ENCODE data around the gene AGFG1.
"Not testable (repeated sequence)": the region's sequence is repeated elsewhere in the genome, so short reads cannot be mapped to it uniquely, and the experiment has no call there.

The AGFG1 gene

DNA sequence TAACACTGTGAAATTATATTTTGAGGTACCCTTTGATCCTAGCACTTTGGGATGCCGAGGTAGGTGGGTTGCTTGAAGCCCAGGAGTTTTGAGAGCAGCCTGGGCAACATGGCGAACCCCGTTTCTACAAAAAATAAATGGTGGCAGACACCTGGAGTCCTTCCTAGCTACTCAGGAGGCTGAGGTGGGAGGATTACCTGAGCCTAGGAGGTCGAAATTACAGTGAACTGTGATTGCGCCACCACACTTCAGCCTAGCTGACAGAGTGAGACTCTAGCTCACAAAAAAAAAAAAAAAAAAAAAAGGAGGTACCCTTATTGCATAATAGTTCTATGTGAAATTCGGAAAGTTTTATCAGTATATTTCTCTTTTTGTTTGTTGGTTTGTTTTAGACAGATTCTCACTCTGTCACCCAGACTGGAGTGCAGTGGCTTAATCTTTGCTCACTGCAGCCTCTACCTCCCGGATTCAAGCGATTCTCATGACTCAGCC lies 67.6 kb downstream of the AGFG1 start:
- no peak for DNase-seq (ENCODE audit: low spot score)

DNA sequence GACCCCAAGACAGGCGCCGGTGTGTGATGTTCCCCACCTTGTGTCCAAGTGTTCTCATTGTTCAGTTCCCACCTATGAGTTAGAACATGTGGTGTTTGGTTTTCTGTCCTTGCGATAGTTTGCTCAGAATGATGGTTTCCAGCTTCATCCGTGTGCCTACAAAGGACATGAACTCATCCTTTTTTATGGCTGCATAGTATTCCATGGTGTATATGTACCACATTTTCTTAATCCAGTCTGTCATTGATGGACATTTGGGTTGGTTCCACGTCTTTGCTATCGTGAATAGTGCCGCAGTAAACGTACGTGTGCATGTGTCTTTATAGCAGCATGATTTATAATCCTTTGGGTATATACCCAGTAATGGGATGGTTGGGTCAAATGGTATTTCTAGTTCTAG lies 68.4 kb downstream of the AGFG1 start:
- not testable (repeated sequence) for DNase-seq (ENCODE audit: low spot score)

DNA sequence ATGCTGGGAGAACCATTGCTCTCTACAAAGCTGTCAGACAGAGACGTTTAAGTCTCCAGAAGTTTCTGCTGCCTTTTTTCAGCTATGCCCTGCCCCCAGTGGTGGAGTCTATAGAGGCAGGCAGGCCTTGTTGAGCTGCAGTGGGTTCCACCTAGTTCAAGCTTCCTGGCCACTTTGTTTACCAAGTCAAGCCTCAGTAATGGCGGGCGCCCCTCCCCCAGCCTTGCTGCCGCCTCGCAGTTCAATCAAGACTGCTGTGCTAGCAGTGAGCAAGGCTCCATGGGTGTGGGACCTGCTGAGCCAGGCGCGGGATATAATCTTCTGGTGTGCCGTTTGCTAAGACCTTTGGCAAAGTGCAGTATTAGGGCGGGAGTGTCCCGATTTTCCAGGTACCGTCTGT lies 74.0 kb downstream of the AGFG1 start:
- DNase-seq (ENCODE audit: low spot score), result no peak

DNA sequence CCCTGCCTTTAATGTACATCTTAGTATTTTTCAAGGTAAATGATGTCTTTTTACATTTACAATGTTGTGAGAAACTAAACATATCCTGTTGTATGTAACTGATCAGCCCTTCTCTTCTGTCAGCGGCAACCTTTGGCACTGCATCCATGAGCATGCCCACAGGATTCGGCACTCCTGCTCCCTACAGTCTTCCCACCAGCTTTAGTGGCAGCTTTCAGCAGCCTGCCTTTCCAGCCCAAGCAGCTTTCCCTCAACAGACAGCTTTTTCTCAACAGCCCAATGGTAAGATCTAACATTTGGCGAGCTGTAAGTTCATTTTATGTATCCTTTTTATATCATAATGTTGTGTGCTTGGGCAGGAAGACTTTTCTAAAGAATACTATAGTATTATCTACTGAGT lies 79.9 kb downstream of the AGFG1 start:
- DNase-seq (ENCODE audit: low spot score), result no peak

DNA sequence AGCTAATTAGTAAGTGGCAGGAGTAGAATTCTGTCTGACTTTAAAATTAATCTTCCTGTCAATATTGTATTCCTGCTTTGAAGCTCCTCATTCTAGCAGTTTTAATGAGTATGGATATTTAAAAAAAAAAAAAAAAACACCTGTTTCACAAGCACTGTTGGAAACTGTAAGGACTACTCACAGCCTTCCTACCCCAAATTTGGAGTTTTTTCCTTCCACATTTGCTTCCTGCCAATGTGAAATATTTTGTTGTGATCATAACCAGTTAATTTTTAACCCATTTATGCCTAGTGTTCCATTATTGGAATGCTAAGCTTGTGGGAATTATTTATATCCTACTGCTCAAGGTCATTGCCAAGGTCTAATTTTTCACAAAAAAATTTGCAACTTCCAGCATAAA lies 90.6 kb downstream of the AGFG1 start:
- no peak for DNase-seq (ENCODE audit: low spot score)

DNA sequence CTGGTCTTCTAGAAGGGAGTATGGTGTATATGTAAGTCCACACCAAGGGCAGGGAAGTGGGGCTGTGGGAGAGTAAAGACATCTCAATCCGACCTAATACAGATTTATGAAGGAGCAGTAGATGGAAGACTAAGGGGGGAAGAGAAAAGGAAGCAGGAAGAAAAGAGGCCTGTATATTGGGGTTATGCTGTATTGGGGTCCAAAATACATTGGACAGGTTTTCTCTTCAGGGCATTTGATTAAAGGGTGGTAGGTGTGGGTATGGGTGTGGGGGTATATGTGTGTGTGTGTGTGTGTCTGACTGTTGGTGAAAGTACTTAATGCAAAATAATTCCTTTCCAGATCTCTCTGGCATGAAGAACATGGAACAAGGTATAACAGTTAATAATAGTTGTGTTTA lies 93.1 kb downstream of the AGFG1 start:
- DNase-seq (ENCODE audit: low spot score), result no peak

DNA sequence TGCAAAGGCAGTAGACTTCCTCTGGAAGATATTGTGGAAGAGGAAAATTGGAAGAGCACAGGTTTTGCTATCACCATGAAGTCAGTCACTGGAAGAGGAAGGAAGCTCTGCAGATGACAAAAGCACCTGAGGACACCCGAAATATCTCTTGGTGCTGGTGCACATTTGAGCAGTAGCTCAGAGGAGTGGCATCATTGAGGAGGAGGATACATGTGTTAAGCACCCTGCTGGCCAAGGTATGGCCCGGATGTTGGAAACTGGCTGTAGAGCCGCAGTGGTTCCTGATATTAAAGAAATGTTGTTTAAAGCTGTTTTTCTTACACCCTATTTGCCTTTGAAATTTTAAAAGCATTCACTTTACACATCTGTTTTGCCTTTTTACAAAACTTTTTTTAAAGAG lies 94.1 kb downstream of the AGFG1 start:
- DNase-seq (ENCODE audit: low spot score), result no peak

DNA sequence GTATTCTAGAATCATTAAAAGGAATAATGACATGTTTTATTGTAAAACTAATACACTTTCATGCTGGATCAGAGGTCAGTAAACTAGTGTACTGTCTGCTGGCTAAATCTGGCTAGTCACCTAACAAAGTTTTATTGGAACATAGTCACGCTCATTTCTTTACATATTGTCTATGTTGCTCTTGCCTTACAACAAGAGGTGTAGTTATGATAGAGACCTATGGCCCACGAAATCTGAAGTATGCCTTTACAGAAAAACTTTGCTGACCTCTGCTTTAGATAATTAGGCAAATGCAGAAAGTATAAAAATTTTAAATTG lies 96.9 kb downstream of the AGFG1 start:
- DNase-seq (ENCODE audit: low spot score), result no peak

DNA sequence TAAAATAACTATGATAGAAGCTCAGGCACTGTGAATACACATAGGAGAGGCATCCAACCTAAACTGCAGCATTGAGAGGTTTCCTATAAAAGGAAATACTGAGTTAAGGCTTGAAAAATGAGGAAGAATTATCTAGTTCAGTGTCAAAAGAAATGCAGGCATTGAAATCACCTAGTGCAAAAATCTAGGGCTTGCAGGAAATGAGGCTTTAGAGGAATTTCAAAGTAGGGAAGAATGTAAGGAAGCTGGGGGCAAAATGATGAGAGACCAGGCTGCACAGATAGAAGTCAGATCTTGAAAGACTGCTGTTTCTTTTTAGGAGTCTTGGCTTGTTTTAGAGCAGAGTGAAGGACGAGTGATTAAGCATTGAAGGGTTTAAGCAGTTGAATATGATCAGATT lies 98.7 kb downstream of the AGFG1 start:
- no peak for DNase-seq (ENCODE audit: low spot score)

DNA sequence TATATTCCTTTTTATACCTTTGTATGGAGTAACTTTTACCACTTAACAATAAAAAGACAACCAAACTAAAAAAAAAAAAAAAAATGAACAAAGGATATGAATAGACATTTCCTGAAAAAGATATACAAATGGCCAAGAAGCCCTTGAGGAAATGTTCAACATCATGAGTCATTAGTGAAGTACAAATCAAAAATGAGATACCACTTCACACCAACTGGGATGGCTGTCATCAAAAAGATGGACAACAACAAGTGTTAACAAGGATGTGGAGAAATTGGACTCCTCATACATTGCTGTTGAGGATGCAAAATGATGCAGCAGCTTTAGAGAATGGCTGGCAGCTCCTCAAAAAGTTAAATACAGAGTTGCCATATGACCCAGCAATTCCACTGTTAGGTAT lies 104.2 kb downstream of the AGFG1 start:
- no peak for DNase-seq (ENCODE audit: low spot score)

DNA sequence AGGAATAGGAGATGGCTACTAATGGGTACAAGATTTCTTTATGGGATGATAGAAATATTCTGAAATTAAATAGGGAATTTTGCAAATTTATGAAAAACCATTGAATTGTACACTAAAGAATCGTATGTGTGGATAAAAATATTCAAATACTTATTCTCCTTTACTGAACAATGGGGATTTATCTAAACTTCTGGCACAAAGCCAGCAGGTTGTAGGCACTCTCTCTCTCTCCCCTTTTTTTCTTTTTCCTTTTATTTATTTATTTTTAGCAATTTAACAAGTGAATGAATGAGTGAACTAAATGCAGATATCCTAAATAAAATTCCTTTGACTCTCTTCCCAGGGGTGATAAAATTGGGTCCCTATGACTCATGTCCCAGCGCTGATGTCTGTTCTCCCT lies 104.9 kb downstream of the AGFG1 start:
- no peak for DNase-seq (ENCODE audit: low spot score)

DNA sequence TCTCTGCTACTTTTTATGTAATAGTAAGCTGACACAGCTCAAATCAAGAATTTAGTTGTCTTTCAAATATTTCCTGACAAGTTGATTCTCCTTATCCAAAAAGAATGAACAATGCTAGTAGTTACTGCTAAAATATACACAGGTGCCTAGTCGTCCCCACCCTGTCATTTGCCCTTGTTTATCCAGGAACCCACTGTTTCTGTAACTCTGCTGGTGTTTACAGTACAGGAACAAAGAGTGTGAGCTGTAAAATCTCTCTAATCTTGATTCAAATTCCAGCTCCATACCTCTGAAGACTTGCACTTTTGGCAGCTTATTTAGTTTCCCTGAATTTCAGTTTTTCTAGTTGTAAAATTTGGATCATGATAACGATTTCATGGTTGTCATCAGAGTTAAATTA lies 105.6 kb downstream of the AGFG1 start:
- no peak for DNase-seq (ENCODE audit: low spot score)

DNA sequence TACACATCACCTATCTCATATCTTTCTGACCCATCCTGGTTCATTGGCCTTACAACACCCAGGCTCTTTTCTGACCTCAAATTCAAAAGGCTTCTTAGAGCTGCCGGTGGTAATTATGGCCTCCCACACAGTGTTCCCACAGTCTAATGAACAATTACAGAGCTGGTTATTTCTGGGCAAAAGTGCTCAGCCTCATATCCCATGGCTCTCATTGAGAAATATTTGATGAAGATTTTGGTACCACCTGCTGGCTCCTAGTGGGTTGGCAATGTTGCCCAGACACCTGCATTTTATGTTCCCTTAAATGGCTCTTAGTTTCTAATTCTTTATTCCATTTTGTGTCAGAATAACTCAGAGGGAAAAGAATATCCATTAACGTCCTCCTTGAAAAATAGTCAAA lies 106.7 kb downstream of the AGFG1 start:
- no peak for DNase-seq (ENCODE audit: low spot score)

DNA sequence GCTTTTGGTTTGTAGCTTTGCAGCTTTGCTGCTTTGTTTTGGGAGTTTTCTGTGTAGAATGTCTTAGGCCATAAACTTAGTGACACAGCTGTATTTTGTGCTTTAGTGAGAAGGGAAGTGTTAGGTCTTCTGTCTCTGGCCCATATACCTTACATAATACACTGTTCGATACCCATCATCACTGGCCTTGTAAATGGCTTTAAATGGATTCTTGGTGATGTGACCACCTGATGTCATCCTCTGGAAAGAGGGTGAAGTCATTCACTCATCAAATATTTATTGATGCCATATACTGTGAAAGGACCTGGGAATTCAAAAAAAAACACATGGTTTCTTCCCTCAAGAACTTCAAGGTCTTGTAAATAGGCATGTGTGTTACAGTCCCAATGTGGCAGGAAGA lies 107.8 kb downstream of the AGFG1 start:
- DNase-seq (ENCODE audit: low spot score), result no peak

DNA sequence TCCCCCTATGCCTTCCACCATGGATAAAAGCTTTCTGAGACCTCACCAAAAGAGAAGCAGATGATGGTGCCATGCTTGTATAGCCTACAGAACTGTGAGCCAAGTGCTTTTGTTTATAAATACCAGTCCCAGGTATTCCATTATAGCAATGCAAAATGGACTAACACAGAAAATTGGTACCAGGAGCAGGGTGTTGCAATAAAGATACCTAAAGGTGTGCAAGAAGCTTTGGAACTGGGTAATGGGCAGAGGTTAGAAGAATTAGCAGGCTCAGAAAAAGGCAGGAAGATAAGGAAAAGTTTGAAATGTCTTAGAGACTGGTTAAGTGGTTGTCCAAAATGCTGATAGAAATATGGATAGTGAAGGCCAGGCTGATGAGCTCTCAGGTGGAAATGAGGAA lies 110.4 kb downstream of the AGFG1 start:
- DNase-seq (ENCODE audit: low spot score), result no peak

DNA sequence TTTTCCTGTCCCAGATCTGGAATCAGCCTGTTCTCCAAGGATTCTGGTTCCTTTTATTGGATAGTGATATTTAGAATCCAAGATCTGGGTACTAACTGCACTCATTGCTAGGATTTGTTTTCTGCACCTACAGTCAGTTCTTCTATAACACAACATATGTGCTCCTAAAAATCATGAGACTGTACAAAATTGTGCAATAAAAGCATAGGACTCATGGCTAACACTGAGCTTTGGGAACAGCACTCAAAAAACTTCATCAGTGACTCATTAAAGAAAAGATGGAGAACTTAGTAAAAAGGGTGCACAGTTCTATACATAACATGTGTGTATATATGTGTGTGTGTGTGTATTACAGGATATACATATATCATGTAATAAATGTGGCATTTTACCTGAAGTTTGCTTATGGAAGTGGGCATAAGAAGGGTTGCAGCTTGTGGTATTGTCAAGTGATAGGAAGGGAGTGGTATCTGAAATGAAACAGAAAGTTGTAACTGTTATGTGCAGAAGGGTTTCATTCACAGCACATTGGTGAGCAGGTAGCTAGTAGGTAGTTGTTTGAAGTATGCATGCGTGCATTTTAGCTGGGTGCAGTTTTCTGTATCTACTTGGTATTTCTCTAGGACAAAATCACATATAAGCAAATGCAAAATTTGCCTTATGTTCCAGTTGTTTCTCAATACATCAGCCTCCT lies 120.9 kb downstream of the AGFG1 start:
- no peak for DNase-seq (ENCODE audit: low spot score)

DNA sequence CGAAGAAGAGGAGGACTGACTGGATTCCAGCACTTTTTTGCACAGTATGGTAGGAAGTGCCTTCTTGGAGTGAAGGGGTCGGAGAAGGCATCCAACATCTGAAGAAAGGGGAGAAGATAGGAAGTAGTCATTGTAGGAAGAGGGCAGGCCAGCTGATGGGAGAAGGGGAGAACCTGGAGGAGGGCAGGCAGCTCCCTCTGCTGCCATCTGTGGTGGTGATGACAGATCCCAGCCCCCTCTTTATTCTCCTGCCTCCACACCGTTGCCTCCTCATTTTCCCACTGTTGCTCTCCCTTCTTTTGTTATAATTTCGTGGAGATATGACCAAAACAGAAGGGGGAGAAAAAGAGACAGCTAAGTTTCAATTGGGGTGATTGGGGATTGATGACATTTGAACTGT lies 123.8 kb downstream of the AGFG1 start:
- DNase-seq (ENCODE audit: low spot score), result no peak

DNA sequence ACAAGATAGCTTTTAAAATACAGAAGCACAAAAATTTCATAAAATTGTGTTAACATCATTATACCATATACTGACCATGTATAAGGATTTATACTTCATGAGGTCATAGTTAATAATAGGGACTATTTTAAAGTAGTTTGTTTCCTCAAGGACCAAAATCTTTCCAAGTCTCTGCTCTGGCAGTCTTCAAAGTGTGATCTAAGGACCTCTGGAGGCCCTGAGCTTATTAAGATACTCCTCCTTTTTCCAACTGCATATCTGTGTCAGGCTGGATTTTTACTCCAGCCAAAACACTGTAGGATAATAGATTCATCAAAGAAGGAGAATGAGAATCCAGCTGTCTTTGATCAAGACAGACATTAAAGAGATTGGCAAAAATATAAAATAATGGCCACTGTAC lies 125.1 kb downstream of the AGFG1 start:
- no peak for DNase-seq (ENCODE audit: low spot score)

DNA sequence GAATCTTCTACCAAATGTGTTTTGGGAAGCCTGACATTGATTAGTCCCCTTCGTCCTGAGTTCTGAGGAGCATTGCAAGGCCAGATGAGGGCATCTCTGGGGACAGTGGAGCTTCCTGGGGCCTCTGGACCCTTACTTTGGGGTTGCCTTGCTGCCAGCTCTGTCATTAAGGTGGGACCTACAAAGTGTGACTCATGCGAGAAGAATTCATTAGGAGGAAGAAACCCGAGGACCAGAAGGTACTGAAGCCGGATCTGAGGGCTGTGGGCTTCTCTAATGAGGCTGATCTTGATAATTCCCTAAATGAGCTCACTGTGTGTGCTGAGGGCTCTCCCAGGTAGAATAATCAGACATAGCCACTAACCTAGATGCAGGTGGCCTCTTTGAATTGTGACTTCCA lies 126.0 kb downstream of the AGFG1 start:
- DNase-seq (ENCODE audit: low spot score), result no peak

DNA sequence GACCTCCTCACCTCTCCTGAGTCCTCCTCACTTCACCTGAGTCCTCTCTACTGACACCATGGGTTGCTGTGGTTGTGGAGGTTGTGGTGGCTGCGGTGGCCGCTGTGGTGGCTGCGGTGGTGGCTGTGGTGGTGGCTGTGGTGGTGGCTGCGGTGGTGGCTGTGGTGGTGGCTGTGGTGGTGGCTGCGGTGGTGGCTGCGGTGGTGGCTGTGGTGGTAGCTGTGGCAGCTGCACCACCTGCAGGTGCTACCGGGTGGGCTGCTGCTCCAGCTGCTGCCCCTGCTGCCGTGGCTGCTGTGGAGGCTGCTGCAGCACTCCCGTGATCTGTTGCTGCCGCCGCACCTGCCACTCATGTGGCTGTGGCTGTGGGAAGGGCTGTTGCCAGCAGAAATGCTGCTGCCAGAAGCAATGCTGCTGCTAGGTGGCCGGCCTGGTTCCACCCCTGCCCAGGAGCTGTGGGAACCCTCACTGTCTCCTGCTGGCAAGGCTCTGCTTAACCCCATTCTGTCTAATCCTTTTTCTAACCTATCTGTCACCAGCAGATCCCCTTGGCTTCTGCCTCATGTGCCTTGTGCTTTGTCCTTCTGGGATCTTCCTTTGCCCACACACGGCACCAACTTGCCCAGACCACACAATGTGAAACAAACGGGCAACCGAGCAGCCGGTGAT lies 127.0 kb downstream of the AGFG1 start, which contains the start of gene SCYGR2:
TSS of gene SCYGR2 (plus strand) at position 59 of the 669 bp plus-strand sequence. CDS start at position 59, 0 bp downstream.
- not testable (repeated sequence) for DNase-seq (ENCODE audit: low spot score)

DNA sequence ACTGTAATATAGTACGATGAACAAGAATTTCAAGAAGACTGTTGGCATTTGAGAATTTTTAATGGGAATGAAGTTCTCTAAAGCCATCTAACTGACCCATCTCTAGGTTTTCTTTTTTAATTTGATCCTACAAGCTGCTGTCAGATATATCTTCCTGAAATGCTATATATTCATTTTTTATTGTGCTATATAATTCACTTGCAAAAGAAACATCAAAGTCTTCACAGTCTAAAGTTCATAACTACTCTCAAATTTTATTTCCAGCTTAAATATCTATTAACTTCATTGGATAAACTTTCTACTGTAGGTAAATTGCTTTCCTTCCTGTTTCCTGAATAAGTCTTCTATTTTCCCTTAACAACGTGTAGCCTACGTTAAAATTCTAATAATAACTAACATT lies 130.4 kb downstream of the AGFG1 start:
- DNase-seq (ENCODE audit: low spot score), result no peak

DNA sequence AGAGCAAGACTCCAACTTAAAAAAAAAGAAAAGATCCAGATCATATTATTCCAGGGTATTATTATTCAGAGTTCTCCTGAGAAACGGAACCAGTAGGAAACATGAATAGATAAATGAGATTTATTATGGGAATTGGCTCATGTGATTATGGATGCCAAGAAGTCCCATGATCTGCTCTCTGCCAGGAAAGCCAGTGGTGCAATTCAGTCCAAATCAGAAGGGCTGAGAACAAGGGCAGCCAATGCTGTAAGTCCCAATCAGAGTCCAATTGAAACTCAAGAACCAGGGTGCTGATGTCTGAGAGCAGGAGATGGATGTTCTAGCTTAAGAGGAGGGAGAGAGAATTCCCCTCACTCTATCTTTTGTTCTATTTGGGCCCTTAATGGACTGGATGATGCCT lies 134.5 kb downstream of the AGFG1 start:
- no peak for DNase-seq (ENCODE audit: low spot score)

DNA sequence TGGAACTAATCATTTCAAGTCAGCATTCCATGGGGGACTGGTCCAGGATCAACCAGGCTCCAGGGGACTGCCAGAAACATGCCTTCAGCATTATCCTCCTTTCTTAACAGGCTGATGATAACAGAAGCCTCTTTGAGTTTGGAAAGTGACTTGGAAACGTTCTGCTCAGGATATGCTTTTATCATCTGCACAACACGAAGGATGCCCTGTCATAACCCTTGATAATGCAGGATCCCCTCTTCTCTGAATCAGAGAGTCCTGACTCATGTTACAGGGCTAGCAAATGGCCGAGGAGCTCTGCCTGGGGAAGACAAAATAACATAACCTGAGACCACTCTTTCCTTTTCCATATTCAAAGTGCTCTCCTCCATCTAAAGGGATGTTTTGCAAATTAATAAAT lies 136.0 kb downstream of the AGFG1 start:
- DNase-seq (ENCODE audit: low spot score), result no peak

All from CD4-positive, alpha-beta T cell treated with Interleukin-2 at 100 ng/mL for 4 hours (primary cell).